GM19043 (cell line): ENCODE measurements around the gene VPS9D1.
"Not testable (repeated sequence)": the region's sequence is repeated elsewhere in the genome, so short reads cannot be mapped to it uniquely, and the experiment has no call there.

Experiments used
- ATAC-seq: cut with Tn5 transposase; IDR thresholded peaks from one replicate; pipeline ENCODE4 v1.9.1; 2021; ENCODE audit warnings: low read depth; ENCODE audit not compliant: unreplicated experiment

The VPS9D1 gene

GRCh38 chr16:89695875-89696669 lies 24.6 kb downstream of the VPS9D1 start:
- no peak for ATAC-seq

- ATAC-seq = no peak
These were observed 25.4 kb downstream of the VPS9D1 start for GRCh38 chr16:89695086-89695874.

- ATAC-seq = not testable (repeated sequence)
These were observed 26.0 kb downstream of the VPS9D1 start for GRCh38 chr16:89694784-89695085.

- ATAC-seq = no peak
These were observed 26.5 kb downstream of the VPS9D1 start for GRCh38 chr16:89693931-89694783.

GRCh38 chr16:89693289-89693731 lies 27.4 kb downstream of the VPS9D1 start:
- ATAC-seq = no peak

- ATAC-seq = no peak
These were observed 28.6 kb downstream of the VPS9D1 start for GRCh38 chr16:89691986-89692569.

GRCh38 chr16:89691231-89691985 lies 29.3 kb downstream of the VPS9D1 start:
- ATAC-seq = no peak

- no peak for ATAC-seq
These were observed 30.3 kb downstream of the VPS9D1 start for GRCh38 chr16:89690392-89690901.

GRCh38 chr16:89689621-89690020 lies 31.1 kb downstream of the VPS9D1 start:
- ATAC-seq = not testable (repeated sequence)

- ATAC-seq = no peak
These were observed 31.6 kb downstream of the VPS9D1 start for GRCh38 chr16:89689142-89689541.

- no peak for ATAC-seq
These were observed 32.3 kb downstream of the VPS9D1 start for GRCh38 chr16:89688395-89688794.

GRCh38 chr16:89687092-89687940 lies 33.4 kb downstream of the VPS9D1 start:
- ATAC-seq = peak; percentile 28

- ATAC-seq = peak; percentile 64
These were observed 34.1 kb downstream of the VPS9D1 start, which contains the start of gene CDK10 for GRCh38 chr16:89686520-89687091. Gene CDK10 (plus strand): TSS chr16:89686689. CDS start chr16:89686711, 22 bp downstream.

GRCh38 chr16:89685916-89686315 lies 34.8 kb downstream of the VPS9D1 start:
- ATAC-seq = no peak

GRCh38 chr16:89678258-89678657 lies 42.4 kb downstream of the VPS9D1 start:
- ATAC-seq = no peak

GRCh38 chr16:89672177-89672941 lies 48.3 kb downstream of the VPS9D1 start:
- ATAC-seq = no peak

GRCh38 chr16:89671565-89671964 lies 49.1 kb downstream of the VPS9D1 start:
- ATAC-seq = not testable (repeated sequence)
